ENCODE results near the gene STK32A.
A peak's percentile ranks its signal among the peaks of the same experiment; 100 is the strongest.

Gene STK32A

DNA sequence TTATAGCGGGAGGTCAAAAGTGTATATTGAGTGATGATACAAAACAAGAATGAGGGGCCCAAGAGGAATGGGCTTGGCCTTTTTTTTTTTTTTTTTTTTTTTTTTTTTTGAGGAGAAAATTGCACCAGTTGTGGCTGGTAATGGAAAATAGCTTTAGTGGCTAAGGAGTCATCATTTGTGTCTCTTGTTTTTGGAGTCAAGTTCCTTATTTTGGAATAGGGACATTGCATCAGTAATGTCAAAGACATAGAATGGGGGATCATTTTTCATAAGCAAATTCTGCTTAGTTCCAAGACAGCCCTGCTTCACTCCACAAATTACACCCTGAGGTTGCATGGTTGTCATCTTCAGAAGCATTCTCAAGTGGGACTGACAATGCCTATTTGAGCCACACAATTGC, 137.4 kb downstream of the STK32A start:
- no peaks in the 10 kb centered on the region for H3K4me1 ChIP-seq
- in situ Hi-C loops (cut with MboI; ENCODE audit: low sequenced_read_pairs): no loop called here
- DNase-seq (ENCODE audit: low spot score in 2 of 2): no peak
- no peak overlapping the region for H3K4me3 ChIP-seq
- no peaks in the 10 kb centered on the region for H3K9me3 ChIP-seq
- no peaks in the 10 kb centered on the region for H3K36me3 ChIP-seq (replicated peaks)
- H3K27me3 ChIP-seq (ENCODE audit: low read depth): peaks cover 6% of the 10 kb centered on the region

DNA sequence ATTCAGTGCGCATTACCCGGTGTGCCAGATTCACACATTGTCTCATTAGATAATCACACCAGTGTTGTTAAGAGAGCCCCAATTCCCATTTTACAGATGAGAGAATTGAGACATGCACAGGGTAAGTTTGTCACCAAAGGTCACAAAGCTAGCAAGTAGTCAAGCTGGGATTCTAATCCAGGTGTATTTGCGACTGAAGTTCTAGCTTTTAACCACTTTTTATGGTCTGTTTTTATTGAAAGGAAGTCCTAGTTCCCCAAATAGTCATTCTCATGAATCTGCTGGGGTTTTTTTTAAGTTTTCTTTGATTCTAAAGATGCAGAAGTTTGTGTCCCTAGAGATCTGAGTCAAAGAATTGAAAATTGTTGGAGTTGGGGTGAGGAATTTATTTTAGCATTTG, 138.5 kb downstream of the STK32A start:
- in situ Hi-C loops (cut with MboI; ENCODE audit: low sequenced_read_pairs): no loop called here
- Histone ChIP-seq H3K4me1 (no peaks in the 10 kb centered on the region), H3K27me3 (ENCODE audit: low read depth) (peaks cover 3% of the 10 kb centered on the region), H3K9me3 (no peaks in the 10 kb centered on the region), H3K36me3 (replicated peaks) (no peaks in the 10 kb centered on the region), H3K4me3 (no peak overlapping the region)
- no peak for DNase-seq (ENCODE audit: low spot score in 2 of 2)

DNA sequence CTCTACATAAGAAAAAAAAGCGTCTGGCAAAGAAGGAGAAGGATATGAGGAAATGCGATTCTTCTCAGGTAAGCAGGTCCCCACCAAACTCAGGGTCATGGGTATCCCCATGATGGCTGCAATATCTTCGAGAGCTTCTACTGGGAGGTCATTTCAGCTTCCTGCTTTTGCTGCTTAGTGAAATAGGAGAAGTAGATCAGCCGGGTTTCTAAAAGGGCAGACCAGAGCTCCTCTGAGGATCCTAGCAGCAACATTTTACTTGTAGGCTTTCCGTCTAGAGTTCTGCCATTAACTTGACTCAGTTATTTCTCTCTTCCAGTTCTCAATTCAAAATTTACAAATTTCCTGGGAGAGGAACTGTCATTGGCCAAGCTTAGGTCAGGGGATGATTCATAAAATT, 140.3 kb downstream of the STK32A start:
- H3K4me3 ChIP-seq: no peak overlapping the region
- no peaks in the 10 kb centered on the region for H3K9me3 ChIP-seq
- H3K36me3 ChIP-seq (replicated peaks): no peaks in the 10 kb centered on the region
- H3K4me1 ChIP-seq: no peaks in the 10 kb centered on the region
- peaks cover 3% of the 10 kb centered on the region for H3K27me3 ChIP-seq (ENCODE audit: low read depth)
- DNase-seq (ENCODE audit: low spot score in 2 of 2): no peak
- in situ Hi-C loops (cut with MboI; ENCODE audit: low sequenced_read_pairs): no loop called here

DNA sequence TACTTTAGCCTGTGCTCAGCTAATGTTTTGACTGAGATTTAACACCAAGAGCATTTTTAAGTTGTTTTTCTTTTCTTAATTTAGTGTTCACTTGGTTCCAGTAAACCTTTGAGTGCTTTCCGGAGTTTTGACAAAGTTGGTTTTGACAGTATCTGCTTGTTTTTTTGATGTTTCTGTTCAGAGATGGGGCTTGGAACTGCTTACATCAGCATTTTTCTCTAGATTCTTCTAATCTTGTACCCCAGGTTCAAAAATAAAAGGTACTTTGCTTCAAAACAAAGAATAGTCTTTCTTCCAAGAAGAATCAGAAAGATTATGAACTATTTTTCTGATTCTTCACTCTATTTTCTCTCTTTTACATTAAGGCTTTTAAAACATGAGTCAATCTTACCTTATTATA, 142.9 kb downstream of the STK32A start:
- Histone ChIP-seq H3K9me3 (peaks cover 2% of the 10 kb centered on the region; the same call in 1 of the 2 replicates), H3K36me3 (replicated peaks) (no peaks in the 10 kb centered on the region), H3K27me3 (ENCODE audit: low read depth) (peaks cover 3% of the 10 kb centered on the region), H3K4me1 (no peaks in the 10 kb centered on the region), H3K4me3 (no peak overlapping the region)
- in situ Hi-C loops (cut with MboI; ENCODE audit: low sequenced_read_pairs): no loop called here
- no peak for DNase-seq (ENCODE audit: low spot score in 2 of 2)

GRCh38 chr5:147381555-147381954, 146.7 kb downstream of the STK32A start:
- no peaks in the 10 kb centered on the region for H3K4me1 ChIP-seq
- peaks cover 2% of the 10 kb centered on the region; the same call in 1 of the 2 replicates for H3K9me3 ChIP-seq
- H3K4me3 ChIP-seq: no peak overlapping the region
- DNase-seq (ENCODE audit: low spot score in 2 of 2): no peak
- in situ Hi-C loops (cut with MboI; ENCODE audit: low sequenced_read_pairs): no loop called here
- no peaks in the 10 kb centered on the region for H3K36me3 ChIP-seq (replicated peaks)
- 0 out of 2 replicates have a peak, but pooled peaks cover 3% of the 10 kb centered on the region for H3K27me3 ChIP-seq (ENCODE audit: low read depth)

DNA sequence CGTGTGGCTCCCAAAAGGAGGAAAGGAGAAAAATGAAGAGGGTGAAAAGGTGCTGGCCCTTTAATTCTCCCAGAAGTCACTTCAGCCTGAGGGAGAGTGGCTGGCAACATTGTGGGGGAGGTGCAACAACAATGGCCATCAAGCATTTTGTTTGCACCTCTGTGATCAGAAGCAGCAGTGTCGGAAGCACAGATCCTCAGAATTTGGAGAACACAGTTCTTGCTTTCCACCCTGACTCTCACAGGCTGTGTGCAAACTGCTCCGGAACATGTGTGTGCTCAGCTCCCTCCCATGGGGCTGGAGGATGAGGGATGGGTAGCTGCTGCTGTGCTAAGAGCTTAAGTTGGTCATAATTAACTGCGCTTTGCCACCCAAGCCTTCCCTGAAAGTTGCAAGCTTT, 147.9 kb downstream of the STK32A start:
- in situ Hi-C loops (cut with MboI; ENCODE audit: low sequenced_read_pairs): no loop called here
- Histone ChIP-seq H3K36me3 (replicated peaks) (no peaks in the 10 kb centered on the region), H3K27me3 (ENCODE audit: low read depth) (peaks cover 5% of the 10 kb centered on the region; the same call in 1 of the 2 replicates), H3K4me1 (no peaks in the 10 kb centered on the region), H3K9me3 (peaks cover 2% of the 10 kb centered on the region; the same call in 1 of the 2 replicates), H3K4me3 (no peak overlapping the region)
- DNase-seq (ENCODE audit: low spot score in 2 of 2): no peak

- Histone ChIP-seq H3K4me3 (no peak overlapping the region), H3K9me3 (peaks cover 2% of the 10 kb centered on the region; the same call in 1 of the 2 replicates), H3K27me3 (ENCODE audit: low read depth) (peaks cover 5% of the 10 kb centered on the region; the same call in 1 of the 2 replicates), H3K4me1 (no peaks in the 10 kb centered on the region), H3K36me3 (replicated peaks) (no peaks in the 10 kb centered on the region)
- in situ Hi-C loops (cut with MboI; ENCODE audit: low sequenced_read_pairs): no loop called here
- DNase-seq (ENCODE audit: low spot score in 2 of 2): no peak
Observed at GRCh38 chr5:147384346-147385193, 149.7 kb downstream of the STK32A start.

DNA sequence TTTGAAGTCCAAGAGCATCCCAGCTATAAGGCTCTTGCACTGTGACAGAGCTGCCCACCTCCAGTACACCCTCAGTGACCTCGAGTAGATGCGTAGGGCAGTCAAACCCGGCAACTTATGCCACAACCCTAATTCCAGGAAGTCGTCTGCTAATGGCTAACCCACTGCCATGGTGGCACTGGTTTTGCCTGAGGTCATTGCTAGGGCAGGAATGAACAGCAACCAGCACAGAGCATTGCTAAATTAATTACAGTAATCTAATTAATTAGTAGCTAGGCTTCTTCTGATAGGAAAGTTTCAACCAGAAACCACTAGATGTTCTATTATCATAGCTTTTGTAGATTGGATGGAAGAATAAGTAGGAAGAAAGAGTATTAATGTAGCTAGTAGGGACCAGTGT, 152.3 kb downstream of the STK32A start:
- Histone ChIP-seq H3K4me1 (no peaks in the 10 kb centered on the region), H3K9me3 (peaks cover 2% of the 10 kb centered on the region; the same call in 1 of the 2 replicates), H3K27me3 (ENCODE audit: low read depth) (peaks cover 5% of the 10 kb centered on the region; the same call in 1 of the 2 replicates), H3K36me3 (replicated peaks) (no peaks in the 10 kb centered on the region), H3K4me3 (no peak overlapping the region)
- no peak for DNase-seq (ENCODE audit: low spot score in 2 of 2)
- in situ Hi-C loops (cut with MboI; ENCODE audit: low sequenced_read_pairs): no loop called here

DNA sequence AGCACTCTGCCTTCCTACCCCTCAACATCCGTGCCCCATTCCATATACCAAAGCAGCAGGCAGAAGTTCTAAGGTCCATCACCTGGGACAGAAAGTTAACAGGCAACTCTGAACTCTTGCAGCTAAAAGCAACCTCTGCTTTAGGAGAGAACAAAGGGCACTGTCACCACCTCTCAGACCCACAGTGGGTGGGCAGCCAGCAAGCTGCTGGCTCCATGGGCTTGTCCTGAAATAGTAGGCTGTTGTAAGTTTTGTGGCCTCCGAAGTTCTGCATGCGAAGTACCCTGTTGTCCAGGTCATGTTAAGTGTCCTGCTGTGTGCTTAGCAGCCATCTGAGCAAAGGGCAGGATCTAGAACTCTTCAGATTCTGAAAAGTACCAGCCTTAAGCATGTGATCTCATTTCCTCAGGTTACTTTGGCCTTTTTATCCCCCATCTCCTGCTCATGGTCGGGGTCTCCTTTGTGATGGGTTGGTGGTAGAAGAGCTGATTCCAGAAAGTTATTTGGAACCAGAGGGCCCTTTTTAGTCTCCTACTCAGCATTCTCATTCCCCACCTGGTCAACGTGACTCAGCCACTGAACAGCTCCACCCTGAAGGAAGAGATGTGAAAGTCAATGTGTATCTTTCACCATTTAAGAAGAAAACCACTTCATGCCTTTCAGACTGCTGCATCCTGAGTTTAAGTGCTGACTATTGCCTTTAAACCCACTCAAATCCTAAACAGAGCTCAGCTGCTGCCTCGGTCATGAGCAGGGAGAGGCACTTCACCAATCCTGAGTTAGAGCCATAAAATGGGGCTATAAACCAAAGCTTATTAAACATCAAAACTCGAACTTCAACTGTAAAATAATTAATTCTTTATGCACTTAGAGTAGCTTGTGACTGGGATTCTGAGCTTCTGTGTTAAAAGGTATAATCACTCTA, 153.6 kb downstream of the STK32A start:
- Histone ChIP-seq H3K9me3 (no peaks in the 10 kb centered on the region), H3K4me1 (no peaks in the 10 kb centered on the region), H3K36me3 (replicated peaks) (no peaks in the 10 kb centered on the region), H3K27me3 (ENCODE audit: low read depth) (peaks cover 5% of the 10 kb centered on the region; the same call in 1 of the 2 replicates), H3K4me3 (no peak overlapping the region)
- in situ Hi-C loops (cut with MboI; ENCODE audit: low sequenced_read_pairs): no loop called here
- no peak for DNase-seq (ENCODE audit: low spot score in 2 of 2)

DNA sequence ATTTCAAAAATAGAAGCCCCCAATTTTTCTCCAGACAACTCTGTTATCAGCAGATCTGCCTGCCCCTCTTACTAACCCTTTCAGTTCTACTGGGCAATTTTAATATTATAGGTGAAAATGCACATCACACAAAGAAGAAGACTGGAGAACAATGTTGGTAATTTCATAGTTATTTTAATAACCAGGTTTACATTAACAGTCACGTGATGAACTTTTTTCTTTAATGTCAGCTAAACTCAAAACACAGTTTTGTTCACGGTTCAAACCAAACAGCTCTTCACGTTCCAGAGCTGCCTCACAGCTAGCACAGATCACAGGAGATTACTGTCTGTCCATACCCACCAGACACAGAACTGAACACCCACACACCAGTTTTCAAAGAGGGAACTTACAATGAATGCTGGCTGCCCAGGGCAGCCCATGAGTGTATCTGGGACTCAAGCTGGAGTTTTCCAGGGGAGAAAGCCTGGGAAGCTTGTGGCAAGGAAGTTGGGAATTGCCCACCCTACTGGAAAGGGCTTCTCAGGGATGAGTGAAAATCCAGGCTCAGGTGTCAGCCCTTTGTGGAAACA, 155.9 kb downstream of the STK32A start:
- Histone ChIP-seq H3K4me1 (no peaks in the 10 kb centered on the region), H3K4me3 (no peak overlapping the region), H3K9me3 (no peaks in the 10 kb centered on the region), H3K27me3 (ENCODE audit: low read depth) (peaks cover 5% of the 10 kb centered on the region; the same call in 1 of the 2 replicates), H3K36me3 (replicated peaks) (no peaks in the 10 kb centered on the region)
- in situ Hi-C loops (cut with MboI; ENCODE audit: low sequenced_read_pairs): no loop called here
- no peak for DNase-seq (ENCODE audit: low spot score in 2 of 2)

DNA sequence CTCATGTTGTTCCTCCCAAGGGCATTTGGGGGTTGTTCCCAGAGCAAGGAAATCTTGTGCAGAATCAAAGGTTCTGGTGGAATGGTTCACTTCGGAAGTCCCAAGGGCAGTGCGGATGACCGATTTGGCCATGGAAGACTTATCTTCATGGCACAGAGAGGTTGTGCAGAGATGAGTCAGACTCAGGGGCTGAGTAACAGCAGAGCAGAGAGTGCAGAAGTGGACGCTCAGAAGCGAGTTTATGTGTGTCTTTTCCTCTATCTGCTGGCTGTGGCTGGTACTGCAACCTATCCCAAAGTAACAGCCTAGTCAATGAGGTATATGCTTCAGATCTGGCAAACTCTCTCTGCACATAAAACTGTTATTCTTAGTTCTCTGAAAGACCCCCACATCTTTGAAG, 157.0 kb downstream of the STK32A start:
- in situ Hi-C loops (cut with MboI; ENCODE audit: low sequenced_read_pairs): no loop called here
- Histone ChIP-seq H3K4me3 (no peak overlapping the region), H3K9me3 (no peaks in the 10 kb centered on the region), H3K27me3 (ENCODE audit: low read depth) (peaks cover 5% of the 10 kb centered on the region; the same call in 1 of the 2 replicates), H3K4me1 (no peaks in the 10 kb centered on the region), H3K36me3 (replicated peaks) (no peaks in the 10 kb centered on the region)
- peak in 1 of 2 experiments; percentile 46 for DNase-seq (ENCODE audit: low spot score in 2 of 2)

DNA sequence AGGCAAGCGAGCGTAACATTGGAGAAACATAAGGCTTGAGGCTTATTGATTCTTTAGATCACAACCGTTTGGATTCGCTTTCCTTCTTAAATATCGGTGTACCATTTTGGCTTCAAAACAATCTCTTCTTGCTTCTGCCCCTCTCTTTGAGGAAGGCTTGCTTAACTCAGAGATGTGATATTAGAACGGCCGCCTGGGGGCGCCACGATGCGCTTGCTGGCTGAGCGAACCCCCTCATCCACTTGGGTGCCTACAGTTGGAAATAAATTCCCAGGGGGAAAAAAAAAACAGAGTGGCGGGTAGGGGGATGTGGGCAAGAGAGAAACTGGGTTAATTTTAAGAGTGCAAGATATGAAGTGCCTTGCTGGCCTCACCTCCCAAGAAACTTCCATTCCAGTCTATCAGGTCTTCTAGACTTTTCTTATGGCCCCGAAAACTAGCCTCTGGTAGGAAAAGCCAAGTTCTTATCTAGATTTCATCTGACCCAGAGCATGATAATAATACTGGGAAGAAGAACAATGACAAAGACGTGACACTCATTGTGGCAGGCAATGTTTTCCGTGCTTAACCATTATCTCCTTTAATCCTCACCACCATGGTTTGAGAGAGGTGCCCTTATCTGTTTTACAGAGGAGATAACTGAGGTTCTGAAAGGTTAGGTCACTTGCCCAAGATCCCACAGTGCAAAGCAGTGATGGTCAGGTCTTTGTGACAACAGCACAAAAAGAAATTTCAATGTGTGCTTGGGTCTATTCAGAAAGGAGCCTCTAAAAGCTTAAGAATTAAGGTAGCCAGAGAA, 159.2 kb downstream of the STK32A start:
- Histone ChIP-seq H3K4me3 (no peak overlapping the region), H3K9me3 (no peaks in the 10 kb centered on the region), H3K4me1 (no peaks in the 10 kb centered on the region), H3K36me3 (replicated peaks) (no peaks in the 10 kb centered on the region), H3K27me3 (ENCODE audit: low read depth) (no peaks in the 10 kb centered on the region)
- in situ Hi-C loops (cut with MboI; ENCODE audit: low sequenced_read_pairs): no loop called here
- peak in 1 of 2 experiments; percentile 25 for DNase-seq (ENCODE audit: low spot score in 2 of 2)
